AG04449 (cell line): ENCODE data around the gene PIGW.
A peak's percentile ranks its signal among the peaks of the same experiment; 100 is the strongest.

Experiments
- CTCF ChIA-PET: fragments of 350-600 bp; formaldehyde crosslinking; extraction: SDS; loops from one replicate; lab custom pipeline; 2021; ENCODE audit warnings: antibody characterized with exemption; lab: Yijun Ruan, JAX
- POLR2A ChIA-PET: fragments of 400-600, 350-600 bp; formaldehyde crosslinking; extraction: SDS; loops from one replicate; lab custom pipeline; 2020; ENCODE audit warnings: antibody characterized with exemption, inconsistent platforms; lab: Yijun Ruan, JAX
- DNase-seq: peaks from one replicate; pipeline ENCODE4 v3.0.0-alpha.2; 2010; ENCODE audit warnings: low read depth, low spot score
- H3K4me3 ChIP-seq: 2 replicates; pipeline ENCODE4 v1.5.1; 2011; ENCODE audit warnings: low read depth, mild to moderate bottlenecking, control low read depth, low read length
- CTCF ChIP-seq: IDR thresholded peaks from one replicate; pipeline ENCODE4 v1.5.1; 2011; ENCODE audit warnings: mild to moderate bottlenecking, moderate library complexity, low read length, control low read depth, inconsistent platforms; ENCODE audit not compliant: insufficient read depth; ENCODE audit errors: missing control alignments

Gene PIGW

GRCh38 chr17:36533935-36534839 lies 600 bp upstream of the PIGW start:
- ChIA-PET CTCF (interaction anchor here (0.7 to 2.0 kb wide), 4 partner anchors 8 to 12 kb away, joined by 3 to 9 read pairs (median 4); no protein-coding TSS in a partner anchor), POLR2A (interaction anchor here (2.4 kb wide), 2 partner anchors 10 to 11 kb away, joined by 11 to 19 read pairs; no protein-coding TSS in a partner anchor)
- H3K4me3 ChIP-seq, result peak overlapping the region; percentile 94
- no peak for DNase-seq
- TF ChIP-seq CTCF, result peak; percentile 41

GRCh38 chr17:36535669-36536081 lies 888 bp downstream of the PIGW start:
- DNase-seq, result no peak
- ChIA-PET POLR2A (interaction anchor here (1.0 to 2.4 kb wide), 3 partner anchors 10 to 28 kb away, joined by 3 to 19 read pairs (median 4); no protein-coding TSS in a partner anchor), CTCF (interaction anchor here (1.4 kb wide), 2 partner anchors 8 to 10 kb away, joined by 4 read pairs; no protein-coding TSS in a partner anchor)
- H3K4me3 ChIP-seq, result peak overlapping the region; percentile 94
- TF ChIP-seq CTCF, result no peak

- ChIA-PET CTCF (interaction anchor here (0.6 kb wide), 1 partner anchor 1218 kb away, joined by 3 read pairs; no protein-coding TSS in a partner anchor), POLR2A (no interaction called here)
- no peak for DNase-seq
- no peak overlapping the region for H3K4me3 ChIP-seq
- no peak for TF ChIP-seq CTCF
These were observed 5.9 kb downstream of the PIGW start for GRCh38 chr17:36540696-36541095.

- ChIA-PET CTCF (interaction anchor here (1.1 to 1.3 kb wide), 3 partner anchors 9 to 59 kb away, joined by 3 to 4 read pairs (median 4); partner anchors contain the start of gene MRM1), POLR2A (interaction anchor here (1.1 kb wide), 1 partner anchor 60 kb away, joined by 3 read pairs; no protein-coding TSS in a partner anchor)
- H3K4me3 ChIP-seq, result no peak overlapping the region
- DNase-seq, result no peak
- no peak for TF ChIP-seq CTCF
These were observed 8.0 kb downstream of the PIGW start for GRCh38 chr17:36542755-36543154.

DNA sequence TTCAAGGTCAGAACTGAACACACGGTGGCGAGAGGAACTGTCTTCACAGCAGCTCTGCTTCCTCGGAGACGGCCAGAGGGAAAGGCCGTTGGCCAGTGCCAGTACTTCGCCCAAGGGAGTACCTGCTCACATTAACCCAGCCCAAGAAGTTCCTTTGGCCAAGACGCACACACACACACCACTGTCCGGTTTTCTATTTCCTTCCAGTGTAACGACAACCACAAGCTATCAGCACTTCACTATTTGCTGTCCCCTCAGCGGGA lies 9.2 kb downstream of the PIGW start:
- TF ChIP-seq CTCF, result peak; percentile 20
- ChIA-PET CTCF (interaction anchor here (0.8 to 1.4 kb wide), 4 partner anchors 9 to 61 kb away, joined by 3 to 4 read pairs (median 4); partner anchors contain the start of gene PIGW), POLR2A (interaction anchor here (1.1 to 1.2 kb wide), 2 partner anchors 10 to 59 kb away, joined by 3 to 11 read pairs; partner anchors contain the start of genes MYO19 and PIGW)
- DNase-seq, result no peak
- peak overlapping the region; percentile 99 for H3K4me3 ChIP-seq
